IPS-18a (cell line): ENCODE results near the gene CCAR1.
"Not testable (repeated sequence)": the region's sequence is repeated elsewhere in the genome, so short reads cannot be mapped to it uniquely, and the experiment has no call there.

Experiments used
- H3K27ac ChIP-seq: one replicate; pipeline ENCODE4 v1.5.1; 2013; ENCODE audit warnings: low read length
- H3K27me3 ChIP-seq: one replicate; pipeline ENCODE4 v1.6.1; 2013; ENCODE audit warnings: mild to moderate bottlenecking, low read length; ENCODE audit not compliant: control insufficient read depth, insufficient read depth
- H3K36me3 ChIP-seq: one replicate; pipeline ENCODE4 v1.6.1; 2013; ENCODE audit warnings: low read depth, low read length; ENCODE audit not compliant: control insufficient read depth
- H3K4me1 ChIP-seq: one replicate; pipeline ENCODE4 v1.6.1; 2013; ENCODE audit warnings: low read depth, low read length; ENCODE audit not compliant: control insufficient read depth
- H3K4me3 ChIP-seq: one replicate; pipeline ENCODE4 v1.5.1; 2013; ENCODE audit warnings: low read length
- H3K9ac ChIP-seq: one replicate; pipeline ENCODE4 v1.6.1; 2013; ENCODE audit warnings: mild to moderate bottlenecking, low read length, moderate library complexity
- H3K9me3 ChIP-seq: one replicate; pipeline ENCODE4 v1.6.1; 2013; ENCODE audit warnings: low read depth, low read length; ENCODE audit not compliant: control insufficient read depth

CCAR1 gene

GRCh38 chr10:68781613-68782574, 60.9 kb downstream of the CCAR1 start:
- H3K4me1 ChIP-seq = no peaks in the 10 kb centered on the region
- no peak overlapping the region for H3K4me3 ChIP-seq
- no peak overlapping the region for H3K27ac ChIP-seq
- H3K9ac ChIP-seq = no peak overlapping the region
- H3K9me3 ChIP-seq = no peaks in the 10 kb centered on the region
- peaks cover 58% of the 10 kb centered on the region for H3K36me3 ChIP-seq
- no peaks in the 10 kb centered on the region for H3K27me3 ChIP-seq

- H3K9ac ChIP-seq = no peak overlapping the region
- no peak overlapping the region for H3K4me3 ChIP-seq
- H3K9me3 ChIP-seq = no peaks in the 10 kb centered on the region
- H3K27ac ChIP-seq = no peak overlapping the region
- no peaks in the 10 kb centered on the region for H3K27me3 ChIP-seq
- H3K36me3 ChIP-seq = peaks cover 59% of the 10 kb centered on the region
- no peaks in the 10 kb centered on the region for H3K4me1 ChIP-seq
Observed at GRCh38 chr10:68784476-68784875, 63.4 kb downstream of the CCAR1 start.

DNA sequence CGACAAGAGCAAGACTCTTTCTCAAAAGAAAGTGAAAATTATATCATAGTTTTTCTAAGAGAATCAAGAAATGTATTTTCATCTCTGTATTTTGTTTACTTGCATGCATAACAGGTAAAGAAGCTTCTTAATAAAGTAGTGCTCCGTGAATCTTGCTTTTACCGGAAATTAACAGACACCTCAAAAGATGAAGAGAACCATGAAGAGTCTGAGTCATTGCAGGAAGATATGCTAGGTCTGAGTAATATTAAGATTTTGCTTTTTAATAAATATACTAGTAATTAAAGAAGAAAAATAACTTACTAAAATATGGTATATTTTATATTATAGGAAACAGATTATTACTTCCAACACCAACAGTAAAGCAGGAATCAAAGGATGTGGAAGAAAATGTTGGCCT, 66.8 kb downstream of the CCAR1 start:
- no peak overlapping the region for H3K4me3 ChIP-seq
- peaks cover 65% of the 10 kb centered on the region for H3K36me3 ChIP-seq
- no peak overlapping the region for H3K9ac ChIP-seq

GRCh38 chr10:68790476-68790875, 69.4 kb downstream of the CCAR1 start:
- Histone ChIP-seq H3K27me3 (no peaks in the 10 kb centered on the region), H3K4me3 (no peak overlapping the region), H3K4me1 (no peaks in the 10 kb centered on the region), H3K27ac (no peak overlapping the region), H3K36me3 (peaks cover 75% of the 10 kb centered on the region), H3K9me3 (no peaks in the 10 kb centered on the region), H3K9ac (no peak overlapping the region)

More for the DNA sequence above, 66.8 kb downstream of the CCAR1 start:
- H3K9me3 ChIP-seq = no peaks in the 10 kb centered on the region
- no peak overlapping the region for H3K27ac ChIP-seq
- no peaks in the 10 kb centered on the region for H3K4me1 ChIP-seq
- no peaks in the 10 kb centered on the region for H3K27me3 ChIP-seq

DNA sequence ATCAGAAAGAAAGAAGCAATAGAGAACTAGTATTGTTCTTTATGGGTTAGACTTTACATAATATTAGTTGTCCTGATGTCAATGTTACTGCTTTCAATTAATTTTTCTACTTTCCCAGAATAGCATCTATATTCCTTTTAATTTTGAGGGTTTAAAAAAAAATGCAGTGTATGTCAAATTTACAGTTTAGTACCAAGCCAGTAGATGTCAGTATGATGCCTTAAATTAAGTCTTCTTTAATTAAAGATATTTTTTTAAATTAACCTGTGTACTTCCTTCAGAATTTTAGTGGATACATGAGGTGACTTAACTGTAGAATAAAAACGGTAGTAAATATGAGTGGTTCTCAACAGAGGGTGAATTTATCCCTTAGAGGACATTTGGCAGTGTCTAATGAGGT, 71.1 kb downstream of the CCAR1 start:
- no peaks in the 10 kb centered on the region for H3K9me3 ChIP-seq
- no peaks in the 10 kb centered on the region for H3K27me3 ChIP-seq
- no peak overlapping the region for H3K9ac ChIP-seq
- peaks cover 66% of the 10 kb centered on the region for H3K36me3 ChIP-seq
- H3K4me3 ChIP-seq = no peak overlapping the region
- H3K4me1 ChIP-seq = no peaks in the 10 kb centered on the region
- H3K27ac ChIP-seq = no peak overlapping the region

GRCh38 chr10:68795886-68796532, 75.0 kb downstream of the CCAR1 start:
- Histone ChIP-seq H3K27ac (no peak overlapping the region), H3K27me3 (no peaks in the 10 kb centered on the region), H3K36me3 (peaks cover 30% of the 10 kb centered on the region), H3K9me3 (no peaks in the 10 kb centered on the region), H3K9ac (no peak overlapping the region), H3K4me1 (no peaks in the 10 kb centered on the region), H3K4me3 (no peak overlapping the region)

- Histone ChIP-seq H3K9me3 (no peaks in the 10 kb centered on the region), H3K9ac (no peak overlapping the region), H3K27me3 (no peaks in the 10 kb centered on the region), H3K36me3 (peaks cover 26% of the 10 kb centered on the region), H3K27ac (no peak overlapping the region), H3K4me1 (no peaks in the 10 kb centered on the region), H3K4me3 (no peak overlapping the region)
Observed at GRCh38 chr10:68796605-68797004, 75.6 kb downstream of the CCAR1 start.

DNA sequence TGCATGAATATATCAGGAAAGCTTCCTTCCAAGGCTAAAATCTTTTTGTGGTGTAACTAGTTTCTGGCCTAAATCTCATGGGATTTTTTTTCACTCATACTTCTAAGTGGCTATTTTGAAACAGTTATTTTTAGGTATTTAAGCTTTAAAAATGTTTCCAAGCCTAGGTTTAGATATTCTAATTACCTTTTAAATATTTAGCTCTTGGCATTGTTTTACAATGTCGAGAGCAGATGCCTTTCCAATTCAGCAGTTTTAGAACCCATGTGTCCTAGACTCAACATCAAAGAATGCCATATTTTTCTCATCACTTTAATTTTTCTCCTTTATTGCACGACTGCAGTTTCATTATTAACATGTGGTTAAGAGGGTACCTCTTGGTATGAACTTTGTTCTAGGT, 79.2 kb downstream of the CCAR1 start:
- H3K4me1 ChIP-seq = no peaks in the 10 kb centered on the region

DNA sequence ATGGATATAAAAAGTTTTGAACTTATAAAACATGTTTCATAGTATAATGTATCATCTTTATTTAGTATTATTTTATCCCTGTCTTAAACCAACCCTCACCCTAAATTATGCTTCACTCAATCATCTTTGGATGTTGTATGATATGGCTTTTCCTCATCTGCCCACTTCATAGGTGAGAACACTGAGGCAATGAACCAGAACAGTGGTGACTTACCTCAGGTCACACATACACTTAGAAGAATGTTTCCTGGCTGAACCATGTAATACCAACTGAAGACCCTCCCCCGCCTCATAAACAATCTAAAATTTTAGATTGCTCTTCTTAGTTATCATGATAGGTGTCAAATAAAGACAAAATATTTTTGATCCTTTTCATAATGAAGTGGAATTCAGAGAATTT, 83.7 kb downstream of the CCAR1 start:
- H3K4me1 ChIP-seq = no peaks in the 10 kb centered on the region

More for the DNA sequence above, 79.2 kb downstream of the CCAR1 start:
- Histone ChIP-seq H3K9ac (no peak overlapping the region), H3K36me3 (peaks cover 7% of the 10 kb centered on the region), H3K27me3 (no peaks in the 10 kb centered on the region), H3K9me3 (no peaks in the 10 kb centered on the region), H3K27ac (no peak overlapping the region), H3K4me3 (no peak overlapping the region)

GRCh38 chr10:68810830-68811229, 89.8 kb downstream of the CCAR1 start:
- not testable (repeated sequence) for H3K27ac ChIP-seq, H3K4me3 ChIP-seq, H3K9ac ChIP-seq

More for the DNA sequence above, 83.7 kb downstream of the CCAR1 start:
- H3K27me3 ChIP-seq = no peaks in the 10 kb centered on the region
- H3K27ac ChIP-seq = no peak overlapping the region
- H3K36me3 ChIP-seq = no peaks in the 10 kb centered on the region
- no peak overlapping the region for H3K4me3 ChIP-seq
- H3K9ac ChIP-seq = no peak overlapping the region
- H3K9me3 ChIP-seq = no peaks in the 10 kb centered on the region

GRCh38 chr10:68811314-68812009, 90.4 kb downstream of the CCAR1 start:
- Histone ChIP-seq H3K4me1 (no peaks in the 10 kb centered on the region), H3K36me3 (no peaks in the 10 kb centered on the region), H3K9ac (no peak overlapping the region), H3K4me3 (no peak overlapping the region), H3K27me3 (no peaks in the 10 kb centered on the region), H3K9me3 (no peaks in the 10 kb centered on the region), H3K27ac (no peak overlapping the region)

More at GRCh38 chr10:68810830-68811229, 89.8 kb downstream of the CCAR1 start:
- H3K27me3 ChIP-seq, H3K9me3 ChIP-seq, H3K4me1 ChIP-seq, H3K36me3 ChIP-seq: not testable (repeated sequence)
